Heart left ventricle (tissue), 13 donors: ENCODE results near the gene LGR6.

Experiments
- POLR2A ChIP-seq, 2 donors: fragments of 450-650 bp; IDR thresholded peaks; one replicate each; pipeline ENCODE4 v1.6.1; 2017; ENCODE audit warnings: antibody characterized with exemption in 2 of 2, mild to moderate bottlenecking in 2 of 2, moderate library complexity in 2 of 2
- TF ChIP-seq, protein P1 (sequence below), 12 donors: fragments of 200-600 bp; sonication (generic) in 4 of 12; IDR thresholded peaks; one replicate each; pipeline versions ENCODE4 v1.5.0 to v1.8.0; 2018 to 2022; ENCODE audit warnings: antibody characterized with exemption in 12 of 12, mild to moderate bottlenecking in 5 of 12
- donor health status: ischemic (EF 13 %, LVEDD 7.1; RV severe dilation, severe dysfunction).
- donor health status: DM: no; HTN: yes; CAD: no.
- donor health status: DM: no; HTN: no; CAD: no.
- donor health status: ischemic (EF 25% LVEDD 6.9; RV normal size, moderate dysfunction).
- donor health status: ischemic (EF 25% LVEDD 5.7; RV mildly dilated, moderate dysfunction).
- donor health status: ischemic (EF 35%, LVEDD 5.7; RV mildly dilated, moderate dysfunction).
- donor health status: nonischemic (EF 11% LVEDD 7.7; RV severe dilation, severe dysfunction).
- donor health status: DM: yes; HTN: yes; CAD: no.
- donor health status: PGD.
- donor health status: ischemic (EF 29% LVEDD 5.4; RV normal size, mild dysfunction).
- donor health status: nonischemic (EF 23%, LVEDD 6.1; RV moderate dilation, normal function).

DNA sequence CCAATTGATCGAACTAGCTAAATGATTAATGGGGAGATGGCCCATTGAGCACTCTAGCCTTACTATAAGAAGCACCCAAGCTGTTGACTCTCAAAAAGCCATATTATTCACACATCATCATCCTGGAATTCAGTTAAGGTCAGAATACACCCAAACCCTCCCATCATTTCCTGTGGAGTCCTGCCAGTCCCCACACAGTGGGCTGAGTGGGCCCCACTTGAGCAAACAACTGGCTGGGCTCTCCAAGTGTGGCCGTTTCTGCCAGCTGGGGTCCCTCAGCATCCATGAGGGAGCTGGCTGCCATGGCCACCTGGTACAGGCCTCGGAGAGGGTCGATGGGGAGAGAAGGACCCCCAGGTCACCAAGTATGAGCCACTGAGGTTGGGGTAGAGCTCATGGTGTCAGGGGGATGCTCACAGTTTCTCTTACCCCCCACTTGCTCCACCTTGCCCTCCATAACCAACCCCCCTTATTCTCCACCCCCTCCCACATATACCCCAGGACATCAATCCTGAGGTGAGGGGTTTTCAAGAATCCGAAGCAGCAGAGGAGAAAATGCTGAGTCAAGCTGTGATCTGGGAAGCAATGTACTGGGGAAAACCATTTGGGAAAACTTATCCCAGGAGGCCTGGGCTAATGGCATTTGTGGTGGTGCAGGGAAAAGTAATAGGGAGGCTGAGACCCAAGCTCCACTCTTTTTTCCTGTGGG, 87.9 kb downstream of the LGR6 start:
- TF ChIP-seq, protein P1, sequence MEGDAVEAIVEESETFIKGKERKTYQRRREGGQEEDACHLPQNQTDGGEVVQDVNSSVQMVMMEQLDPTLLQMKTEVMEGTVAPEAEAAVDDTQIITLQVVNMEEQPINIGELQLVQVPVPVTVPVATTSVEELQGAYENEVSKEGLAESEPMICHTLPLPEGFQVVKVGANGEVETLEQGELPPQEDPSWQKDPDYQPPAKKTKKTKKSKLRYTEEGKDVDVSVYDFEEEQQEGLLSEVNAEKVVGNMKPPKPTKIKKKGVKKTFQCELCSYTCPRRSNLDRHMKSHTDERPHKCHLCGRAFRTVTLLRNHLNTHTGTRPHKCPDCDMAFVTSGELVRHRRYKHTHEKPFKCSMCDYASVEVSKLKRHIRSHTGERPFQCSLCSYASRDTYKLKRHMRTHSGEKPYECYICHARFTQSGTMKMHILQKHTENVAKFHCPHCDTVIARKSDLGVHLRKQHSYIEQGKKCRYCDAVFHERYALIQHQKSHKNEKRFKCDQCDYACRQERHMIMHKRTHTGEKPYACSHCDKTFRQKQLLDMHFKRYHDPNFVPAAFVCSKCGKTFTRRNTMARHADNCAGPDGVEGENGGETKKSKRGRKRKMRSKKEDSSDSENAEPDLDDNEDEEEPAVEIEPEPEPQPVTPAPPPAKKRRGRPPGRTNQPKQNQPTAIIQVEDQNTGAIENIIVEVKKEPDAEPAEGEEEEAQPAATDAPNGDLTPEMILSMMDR (IDR thresholded peaks at IDR 0.05): no peak
- no peak for TF ChIP-seq POLR2A (IDR thresholded peaks at IDR 0.05)
